ENCODE data around the gene ADGRL4. TPM values are rescaled to one million over a fixed set of nuclear protein-coding genes. Genes with fewer than 3 reads are reported as not detected.

The ADGRL4 gene
- total and polyA plus RNA-seq, 10 donors, result 7.5 to 94.5 (median 59.8) TPM

GRCh38 chr1:79010589-79010988 lies 4.1 kb upstream of the ADGRL4 start:
- TF ChIP-seq POLR2AphosphoS5 (IDR thresholded peaks at IDR 0.05), result no peak
- no peak for TF ChIP-seq CTCF (IDR thresholded peaks at IDR 0.05 in 8 of 11, conservative IDR thresholded peaks at IDR 0.05 in 3 of 11)
- TF ChIP-seq POLR2A (IDR thresholded peaks at IDR 0.05), result no peak
- DNase-seq, result no peak
- H3K27me3 ChIP-seq (replicated peaks in 1 of 7), result peaks cover 0 to 12% (median 0%) of the 10 kb centered on the region in 7 donors
- H3K4me1 ChIP-seq, result no peaks in the 10 kb centered on the region
- intact Hi-C loops (cut with DNase I; ENCODE audit: low total_unique reads), result no loop called here
- no peak overlapping the region for H3K4me3 ChIP-seq
- H3K27ac ChIP-seq, result peak overlapping the region in 4 of 8 donors; percentile 1 to 66 (median 13)
- H3K36me3 ChIP-seq, result no peaks in the 10 kb centered on the region
- H3K9me3 ChIP-seq, result peaks cover 0 to 6% (median 0%) of the 10 kb centered on the region in 8 donors
- 82 to 91% (median 89%) methylated on average over 4 of the region's 4 CpGs for WGBS, 5 donors

- no peaks in the 10 kb centered on the region for H3K36me3 ChIP-seq
- H3K4me3 ChIP-seq, result peak overlapping the region; percentile 6 to 65 (median 26)
- H3K9me3 ChIP-seq, result peaks cover 0 to 6% (median 0%) of the 10 kb centered on the region in 8 donors
- DNase-seq, result no peak
- WGBS, 5 donors, result 61 to 88% (median 68%) methylated on average over 4 of the region's 4 CpGs
- peaks cover 0 to 12% (median 0%) of the 10 kb centered on the region in 7 donors for H3K27me3 ChIP-seq (replicated peaks in 1 of 7)
- peak overlapping the region; percentile 27 to 85 (median 80) for H3K27ac ChIP-seq
- intact Hi-C loops (cut with DNase I; ENCODE audit: low total_unique reads), result no loop called here
- no peaks in the 10 kb centered on the region for H3K4me1 ChIP-seq
- no peak for TF ChIP-seq CTCF (IDR thresholded peaks at IDR 0.05 in 8 of 11, conservative IDR thresholded peaks at IDR 0.05 in 3 of 11)
- no peak for TF ChIP-seq POLR2AphosphoS5 (IDR thresholded peaks at IDR 0.05)
- no peak for TF ChIP-seq POLR2A (IDR thresholded peaks at IDR 0.05)
Measured at GRCh38 chr1:79005945-79006344, 585 bp downstream of the ADGRL4 start.

GRCh38 chr1:79004916-79005315 lies 1.6 kb downstream of the ADGRL4 start:
- no peak for TF ChIP-seq CTCF (IDR thresholded peaks at IDR 0.05 in 8 of 11, conservative IDR thresholded peaks at IDR 0.05 in 3 of 11)
- no peak for TF ChIP-seq POLR2AphosphoS5 (IDR thresholded peaks at IDR 0.05)
- TF ChIP-seq POLR2A (IDR thresholded peaks at IDR 0.05), result no peak
- H3K9me3 ChIP-seq, result peaks cover 0 to 5% (median 0%) of the 10 kb centered on the region in 8 donors
- H3K27me3 ChIP-seq (replicated peaks in 1 of 7), result peaks cover 0 to 12% (median 0%) of the 10 kb centered on the region in 7 donors
- intact Hi-C loops (cut with DNase I; ENCODE audit: low total_unique reads), result no loop called here
- DNase-seq, result no peak
- H3K4me3 ChIP-seq, result peak overlapping the region in 6 of 8 donors; percentile 20 to 65 (median 26)
- H3K36me3 ChIP-seq, result no peaks in the 10 kb centered on the region
- H3K27ac ChIP-seq, result peak overlapping the region in 7 of 8 donors; percentile 70 to 85 (median 80)
- 76 to 89% (median 79%) methylated on average over 3 of the region's 3 CpGs for WGBS, 5 donors
- H3K4me1 ChIP-seq, result no peaks in the 10 kb centered on the region

- intact Hi-C loops (cut with DNase I; ENCODE audit: low total_unique reads), result no loop called here
- TF ChIP-seq POLR2A (IDR thresholded peaks at IDR 0.05) (no peak), CTCF (IDR thresholded peaks at IDR 0.05 in 8 of 11, conservative IDR thresholded peaks at IDR 0.05 in 3 of 11) (no peak), POLR2AphosphoS5 (IDR thresholded peaks at IDR 0.05) (no peak)
- Histone ChIP-seq H3K4me1 (no peaks in the 10 kb centered on the region), H3K36me3 (no peaks in the 10 kb centered on the region), H3K27me3 (replicated peaks in 1 of 7) (no peaks in the 10 kb centered on the region), H3K9me3 (no peaks in the 10 kb centered on the region), H3K4me3 (no peak overlapping the region), H3K27ac (no peak overlapping the region)
- 76 to 90% (median 87%) methylated on average over 1 of the region's 1 CpG for WGBS, 5 donors
- DNase-seq, result no peak
Measured at GRCh38 chr1:78996791-78997190, 9.7 kb downstream of the ADGRL4 start.

All from spleen (tissue), 11 donors.